ENCODE results near the gene MAGOHB.

MAGOHB gene

GRCh38 chr12:10610188-10610587 is 3.2 kb downstream of the MAGOHB start:
- Histone ChIP-seq H3K4me3 (ENCODE audit: low read depth, low read length) (no peak overlapping the region), H3K4me1 (no peaks in the 10 kb centered on the region), H3K36me3 (peaks cover 40% of the 10 kb centered on the region), H3K9me3 (no peaks in the 10 kb centered on the region), H3K27me3 (no peaks in the 10 kb centered on the region)
- TF ChIP-seq CTCF (IDR thresholded peaks at IDR 0.05; ENCODE audit: low read depth, low read length), result no peak
- no peak for DNase-seq

DNA sequence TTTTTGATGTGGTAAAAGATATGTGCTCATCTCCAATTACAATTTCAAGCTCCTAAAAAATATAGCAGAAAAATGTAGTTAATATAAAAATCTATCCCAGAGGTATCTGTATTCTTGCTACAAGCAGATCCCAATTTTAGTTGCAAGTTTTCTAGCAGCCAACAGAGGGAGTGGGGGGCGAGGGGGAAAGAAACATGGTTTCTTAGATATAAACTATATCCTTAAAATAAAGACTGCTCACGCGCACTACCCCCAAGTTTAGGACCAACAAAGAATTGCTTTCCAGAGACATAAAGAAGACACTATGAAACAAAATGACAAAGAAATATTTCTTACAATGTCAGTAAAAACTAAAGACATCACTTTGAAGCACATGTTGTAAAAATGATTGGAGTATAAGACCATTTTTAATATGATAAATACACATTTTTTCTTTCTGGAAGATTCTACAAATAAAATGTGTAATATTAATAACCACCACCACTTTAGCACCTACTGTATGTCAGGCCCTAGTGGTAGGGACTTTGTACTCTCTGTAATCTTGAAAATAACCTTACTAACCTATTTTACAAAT is 5.4 kb downstream of the MAGOHB start:
- peak; percentile 9 for DNase-seq
- H3K9me3 ChIP-seq, result no peaks in the 10 kb centered on the region
- no peaks in the 10 kb centered on the region for H3K27me3 ChIP-seq
- TF ChIP-seq CTCF (IDR thresholded peaks at IDR 0.05; ENCODE audit: low read depth, low read length), result peak; percentile 33; the same call in 1 of the 2 replicates
- H3K4me3 ChIP-seq (ENCODE audit: low read depth, low read length), result no peak overlapping the region
- no peaks in the 10 kb centered on the region for H3K4me1 ChIP-seq
- H3K36me3 ChIP-seq, result peaks cover 40% of the 10 kb centered on the region

GRCh38 chr12:10601860-10602259 is 11.5 kb downstream of the MAGOHB start:
- TF ChIP-seq CTCF (IDR thresholded peaks at IDR 0.05; ENCODE audit: low read depth, low read length), result no peak
- no peaks in the 10 kb centered on the region; the same call in 1 of the 2 replicates for H3K4me1 ChIP-seq
- no peak overlapping the region for H3K4me3 ChIP-seq (ENCODE audit: low read depth, low read length)
- H3K9me3 ChIP-seq, result no peaks in the 10 kb centered on the region
- no peaks in the 10 kb centered on the region for H3K27me3 ChIP-seq
- peaks cover 9% of the 10 kb centered on the region for H3K36me3 ChIP-seq
- no peak for DNase-seq

- TF ChIP-seq CTCF (IDR thresholded peaks at IDR 0.05; ENCODE audit: low read depth, low read length), result no peak
- DNase-seq, result no peak
- H3K27me3 ChIP-seq, result no peaks in the 10 kb centered on the region
- H3K36me3 ChIP-seq, result peaks cover 6% of the 10 kb centered on the region
- peaks cover 4% of the 10 kb centered on the region; the same call in 1 of the 2 replicates for H3K4me1 ChIP-seq
- no peak overlapping the region for H3K4me3 ChIP-seq (ENCODE audit: low read depth, low read length)
- H3K9me3 ChIP-seq, result no peaks in the 10 kb centered on the region
Measured at GRCh38 chr12:10600988-10601387, 12.4 kb downstream of the MAGOHB start.

DNA sequence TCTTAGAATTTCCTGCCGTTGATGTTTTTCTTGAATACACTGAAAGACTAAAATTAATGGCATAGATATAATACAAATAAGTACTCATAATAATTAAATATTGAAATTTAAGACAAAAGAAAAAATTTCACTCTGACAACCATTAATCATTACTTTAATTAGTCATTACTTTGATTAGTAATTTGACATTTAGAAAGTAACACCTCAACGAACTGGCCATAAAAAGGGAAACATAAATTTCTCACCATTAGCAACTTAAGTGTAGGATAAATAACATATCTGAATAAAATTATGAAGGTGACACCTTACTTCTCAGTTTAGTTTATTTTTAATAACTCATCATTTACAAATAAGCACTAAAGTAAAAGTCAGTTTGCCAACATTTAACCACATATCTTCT is 17.5 kb downstream of the MAGOHB start:
- no peak for DNase-seq
- Histone ChIP-seq H3K9me3 (no peaks in the 10 kb centered on the region), H3K4me3 (ENCODE audit: low read depth, low read length) (no peak overlapping the region), H3K36me3 (peaks cover 1% of the 10 kb centered on the region), H3K4me1 (peaks cover 4% of the 10 kb centered on the region; the same call in 1 of the 2 replicates), H3K27me3 (no peaks in the 10 kb centered on the region)
- TF ChIP-seq CTCF (IDR thresholded peaks at IDR 0.05; ENCODE audit: low read depth, low read length), result no peak

- no peaks in the 10 kb centered on the region for H3K9me3 ChIP-seq
- TF ChIP-seq CTCF (IDR thresholded peaks at IDR 0.05; ENCODE audit: low read depth, low read length), result no peak
- DNase-seq, result no peak
- H3K4me1 ChIP-seq, result no peaks in the 10 kb centered on the region
- no peaks in the 10 kb centered on the region for H3K27me3 ChIP-seq
- no peak overlapping the region for H3K4me3 ChIP-seq (ENCODE audit: low read depth, low read length)
- no peaks in the 10 kb centered on the region; the same call in 1 of the 2 replicates for H3K36me3 ChIP-seq
Measured at GRCh38 chr12:10590966-10591365, 22.4 kb downstream of the MAGOHB start.

Measured in BE2C (cell line).